Uterus (tissue), 2 donors: ENCODE data around the gene PLXDC2.

Experiments used
- POLR2A ChIP-seq, 2 donors: fragments of 450-650 bp; IDR thresholded peaks; one replicate each; pipeline ENCODE4 v1.6.1; 2016; ENCODE audit warnings: antibody characterized with exemption in 2 of 2, mild to moderate bottlenecking in 1 of 2, moderate library complexity in 1 of 2
- TF ChIP-seq, protein P1 (sequence below), 4 experiments: fragments of 200-600 bp in 2 of 4; fragments of 450-650 bp in 2 of 4; sonication (generic) in 2 of 4; IDR thresholded peaks; one replicate each; pipeline ENCODE4 v1.5.1; 2016 to 2019; ENCODE audit warnings: antibody characterized with exemption in 4 of 4, mild to moderate bottlenecking in 2 of 4, moderate library complexity in 1 of 4

DNA sequence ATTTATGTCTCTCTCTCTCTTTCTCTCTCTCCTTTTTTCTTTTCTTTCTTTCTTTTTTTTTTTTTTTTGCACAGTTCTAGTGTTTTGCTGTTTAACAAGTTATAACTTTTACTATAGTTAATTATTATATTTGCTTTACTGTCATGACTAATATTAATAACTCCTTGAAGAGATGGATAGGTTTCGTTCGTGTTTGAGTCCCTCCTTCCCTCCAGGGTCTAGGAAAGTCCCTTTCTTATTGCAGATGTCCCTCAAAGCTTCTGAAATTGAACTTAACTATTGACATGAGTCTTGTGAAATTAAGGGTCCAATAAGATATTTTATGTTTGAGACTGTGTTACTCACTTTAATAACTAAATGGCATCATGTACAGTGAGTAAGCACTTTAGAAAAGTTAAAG is 131.4 kb downstream of the PLXDC2 start:
- TF ChIP-seq, protein P1, sequence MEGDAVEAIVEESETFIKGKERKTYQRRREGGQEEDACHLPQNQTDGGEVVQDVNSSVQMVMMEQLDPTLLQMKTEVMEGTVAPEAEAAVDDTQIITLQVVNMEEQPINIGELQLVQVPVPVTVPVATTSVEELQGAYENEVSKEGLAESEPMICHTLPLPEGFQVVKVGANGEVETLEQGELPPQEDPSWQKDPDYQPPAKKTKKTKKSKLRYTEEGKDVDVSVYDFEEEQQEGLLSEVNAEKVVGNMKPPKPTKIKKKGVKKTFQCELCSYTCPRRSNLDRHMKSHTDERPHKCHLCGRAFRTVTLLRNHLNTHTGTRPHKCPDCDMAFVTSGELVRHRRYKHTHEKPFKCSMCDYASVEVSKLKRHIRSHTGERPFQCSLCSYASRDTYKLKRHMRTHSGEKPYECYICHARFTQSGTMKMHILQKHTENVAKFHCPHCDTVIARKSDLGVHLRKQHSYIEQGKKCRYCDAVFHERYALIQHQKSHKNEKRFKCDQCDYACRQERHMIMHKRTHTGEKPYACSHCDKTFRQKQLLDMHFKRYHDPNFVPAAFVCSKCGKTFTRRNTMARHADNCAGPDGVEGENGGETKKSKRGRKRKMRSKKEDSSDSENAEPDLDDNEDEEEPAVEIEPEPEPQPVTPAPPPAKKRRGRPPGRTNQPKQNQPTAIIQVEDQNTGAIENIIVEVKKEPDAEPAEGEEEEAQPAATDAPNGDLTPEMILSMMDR (IDR thresholded peaks at IDR 0.05): no peak
- no peak for TF ChIP-seq POLR2A (IDR thresholded peaks at IDR 0.05)
